HG03565 (cell line): Measurements from ENCODE around the gene BPGM.
A peak's percentile ranks its signal among the peaks of the same experiment; 100 is the strongest.
"Not testable (repeated sequence)": the region's sequence is repeated elsewhere in the genome, so short reads cannot be mapped to it uniquely, and the experiment has no call there.

Experiments
- ATAC-seq: cut with Tn5 transposase; IDR thresholded peaks from one replicate; pipeline ENCODE4 v1.9.1; 2021; ENCODE audit warnings: mild to moderate bottlenecking, moderate library complexity; ENCODE audit not compliant: unreplicated experiment

The BPGM gene

DNA sequence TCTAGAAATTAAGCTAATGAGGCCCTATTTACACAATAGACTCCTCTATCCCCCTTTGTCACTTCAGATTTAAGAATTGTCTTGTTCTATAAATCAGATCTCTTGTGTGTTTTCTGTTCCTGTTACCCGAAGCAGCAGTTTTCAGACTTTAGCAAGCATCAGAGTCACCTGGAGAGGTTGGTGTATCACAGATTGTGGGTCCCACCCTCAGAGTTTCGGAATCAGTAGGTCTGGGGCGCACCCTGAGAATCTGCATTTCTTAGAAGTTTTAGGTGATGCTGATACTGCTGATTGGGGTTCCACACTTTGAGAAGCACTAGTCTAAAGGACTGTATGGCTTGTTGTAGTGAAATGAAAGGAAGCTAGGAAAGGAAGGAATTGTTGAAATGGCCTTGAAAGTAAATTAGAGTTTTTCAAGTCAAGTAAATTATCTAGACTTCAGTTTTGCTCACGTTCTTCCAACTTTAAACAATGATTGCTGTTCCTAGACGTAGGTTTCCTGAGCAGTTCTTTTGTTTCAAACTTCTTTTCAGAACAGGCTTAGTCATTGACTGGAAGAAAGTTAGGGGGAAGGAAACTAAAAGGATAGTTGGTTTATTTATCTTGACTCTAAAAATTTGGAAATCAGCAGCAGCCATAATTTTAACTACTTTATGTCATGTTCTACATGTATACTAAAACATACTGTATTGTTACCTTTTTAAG, 15.7 kb downstream of the BPGM start:
- ATAC-seq: no peak

DNA sequence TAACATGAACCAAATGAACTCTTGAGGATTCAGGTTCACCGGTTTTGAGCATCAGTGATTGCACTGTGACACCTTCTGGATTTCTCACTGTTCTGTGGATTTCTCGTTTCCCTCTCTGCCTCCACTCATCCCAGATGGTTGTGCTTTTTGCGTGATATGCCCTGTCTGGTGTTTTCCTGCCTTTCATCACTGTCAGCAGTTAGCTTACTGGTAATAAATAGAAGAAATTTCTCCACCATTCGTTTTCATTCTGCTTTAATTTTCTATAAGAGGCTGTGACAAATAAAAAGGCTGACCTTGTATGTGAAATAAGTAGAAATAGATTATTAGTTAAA, 16.2 kb downstream of the BPGM start:
- ATAC-seq: no peak

DNA sequence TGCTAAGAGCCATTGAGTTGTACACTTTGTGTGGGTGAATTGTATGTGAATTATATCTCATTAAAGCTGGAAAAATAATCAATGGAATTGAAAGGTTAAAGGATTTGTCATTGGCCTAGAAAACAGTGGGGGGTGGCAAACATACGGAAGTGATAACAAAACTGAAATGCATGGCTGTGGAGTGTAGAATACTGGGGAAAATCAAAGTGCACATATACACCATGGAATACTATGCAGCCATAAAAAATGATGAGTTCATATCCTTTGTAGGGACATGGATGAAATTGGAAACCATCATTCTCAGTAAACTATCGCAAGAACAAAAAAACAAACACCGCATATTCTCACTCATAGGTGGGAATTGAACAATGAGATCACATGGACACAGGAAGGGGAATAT, 18.4 kb downstream of the BPGM start:
- ATAC-seq: not testable (repeated sequence)

DNA sequence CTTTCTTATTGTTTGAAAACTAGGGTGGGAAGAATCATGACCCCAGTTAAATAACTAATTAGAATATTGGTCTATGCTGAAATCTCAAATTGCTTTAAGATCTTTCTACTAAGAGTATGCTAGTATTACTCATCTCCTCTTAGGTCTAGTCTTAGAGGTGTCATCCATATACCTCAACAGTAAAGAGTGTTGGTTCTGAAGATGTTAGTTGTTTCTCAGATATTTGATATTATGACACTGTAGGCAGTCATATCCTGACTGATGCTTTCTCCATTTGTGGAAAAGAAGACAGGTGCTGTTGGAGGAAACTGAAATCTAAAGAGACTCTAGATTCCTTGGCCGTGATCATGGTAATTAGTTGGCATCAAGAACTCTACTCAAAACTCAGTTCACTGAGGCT, 21.2 kb downstream of the BPGM start:
- ATAC-seq: no peak

DNA sequence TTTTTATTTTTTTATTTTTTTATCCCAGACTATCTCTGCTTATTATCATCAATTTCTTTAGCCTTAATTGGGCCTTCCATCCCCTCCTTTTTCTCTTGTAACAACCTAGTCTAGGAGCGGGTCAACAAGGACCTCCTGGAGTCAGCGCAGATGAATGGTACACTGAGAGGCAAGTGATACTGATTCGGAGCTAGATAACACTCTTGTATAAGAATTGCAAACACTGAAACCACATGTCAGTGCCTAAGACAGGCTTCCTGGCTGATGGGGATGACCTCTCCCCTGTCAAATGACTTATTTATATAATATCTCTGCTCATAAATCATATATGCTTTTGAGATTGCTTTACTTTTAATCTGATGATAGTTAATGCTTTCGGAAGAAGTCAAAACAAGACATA, 22.7 kb downstream of the BPGM start:
- ATAC-seq: no peak

DNA sequence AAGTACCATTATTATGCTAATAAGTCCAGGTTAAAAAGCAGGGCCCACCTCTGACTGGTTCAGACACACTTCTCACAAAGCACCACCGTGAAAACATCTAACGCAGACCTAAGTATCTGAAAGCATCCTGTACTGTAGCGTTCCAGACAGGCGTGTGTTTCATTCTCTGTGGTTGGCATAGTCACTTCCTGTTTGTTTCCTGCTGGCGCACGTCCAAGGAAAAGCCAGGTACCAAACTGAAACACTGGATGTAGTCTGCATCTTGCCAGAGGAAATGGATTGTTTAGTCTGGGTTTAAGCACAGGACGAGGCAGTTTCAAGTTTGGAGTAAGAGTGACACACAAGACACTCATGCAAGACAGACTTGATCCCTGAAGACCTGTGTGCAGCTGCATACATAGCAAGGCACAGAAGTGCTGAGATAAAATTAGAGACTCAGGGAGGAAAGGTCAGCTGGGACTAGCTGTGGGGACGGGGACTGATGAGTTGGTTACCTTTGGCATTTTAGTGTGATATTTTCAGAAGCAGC, 23.3 kb downstream of the BPGM start:
- ATAC-seq: peak; percentile 59

DNA sequence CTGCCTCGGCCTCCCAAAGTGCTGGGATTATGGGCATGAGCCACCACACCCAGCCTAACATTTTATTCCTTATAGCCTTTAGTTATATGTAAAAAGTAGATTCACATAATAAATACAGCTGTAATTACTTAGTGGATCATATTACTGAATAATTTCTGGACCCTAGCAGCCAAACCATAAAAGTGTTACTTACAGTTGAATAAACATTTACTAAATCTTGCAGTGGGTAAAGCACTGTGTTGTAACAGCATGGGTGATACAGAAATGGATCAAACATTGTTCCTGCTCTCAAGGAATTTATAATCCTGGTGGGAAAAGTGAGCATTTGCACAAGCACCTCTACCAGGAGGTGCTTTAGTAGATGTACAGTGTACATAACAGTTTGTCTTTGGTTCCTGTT, 25.0 kb downstream of the BPGM start:
- ATAC-seq: no peak

DNA sequence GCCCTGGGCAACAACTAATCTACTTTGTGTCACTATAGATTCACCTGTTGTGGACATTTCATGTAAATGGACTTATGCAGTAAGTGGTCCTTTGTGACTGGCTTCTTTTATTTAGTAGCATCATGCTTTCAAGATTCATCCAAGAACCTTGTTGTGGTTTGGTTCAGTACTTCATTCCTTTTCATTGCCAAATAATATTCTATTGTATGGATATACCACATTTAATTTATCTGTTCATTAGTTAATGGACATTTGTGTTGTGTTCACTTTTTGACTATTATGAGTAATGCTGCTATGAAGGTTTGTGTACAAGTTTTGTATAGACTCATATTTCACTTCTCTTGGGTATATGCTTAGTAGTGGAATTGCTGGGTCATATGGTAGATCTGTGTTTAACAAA, 27.8 kb downstream of the BPGM start:
- no peak for ATAC-seq

DNA sequence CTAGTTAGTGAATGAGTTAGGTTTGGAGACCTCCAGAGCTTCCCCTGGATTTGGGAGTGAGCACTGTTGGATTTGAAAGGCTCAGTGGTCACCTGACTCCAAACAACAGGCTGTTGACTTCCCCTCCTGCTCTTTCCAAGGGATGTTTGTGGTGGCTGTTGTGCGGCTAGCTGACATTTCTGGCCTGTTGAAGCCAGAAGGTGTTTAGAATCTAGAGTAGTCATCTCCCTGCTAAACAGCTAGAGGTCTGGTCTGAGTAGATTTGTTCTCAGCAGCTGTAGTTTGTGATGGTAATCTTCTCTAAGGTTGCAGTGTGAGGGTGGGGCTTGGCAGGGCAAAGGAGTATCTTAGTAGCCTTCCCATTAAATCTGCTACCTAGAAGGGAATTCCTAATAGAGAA, 30.1 kb downstream of the BPGM start:
- ATAC-seq: no peak

DNA sequence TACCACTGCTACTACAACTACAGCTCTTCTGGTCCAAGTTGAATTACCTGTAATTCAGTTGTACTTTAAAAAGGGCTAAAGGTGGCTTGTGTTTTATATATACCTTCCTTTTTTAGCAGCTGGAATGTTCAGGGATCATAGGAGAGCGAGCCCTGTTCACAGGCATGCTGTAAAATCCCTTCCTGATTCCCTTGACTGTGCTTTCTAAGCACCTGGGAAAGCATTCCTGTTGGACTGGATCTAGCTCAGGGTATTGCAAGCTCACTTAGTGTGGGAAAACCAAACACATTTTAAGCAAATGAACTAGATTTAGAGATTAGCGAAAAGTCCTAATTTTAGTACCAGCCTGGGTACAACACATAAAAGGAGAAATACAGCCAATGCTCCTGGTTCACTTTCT, 31.5 kb downstream of the BPGM start:
- ATAC-seq: no peak

DNA sequence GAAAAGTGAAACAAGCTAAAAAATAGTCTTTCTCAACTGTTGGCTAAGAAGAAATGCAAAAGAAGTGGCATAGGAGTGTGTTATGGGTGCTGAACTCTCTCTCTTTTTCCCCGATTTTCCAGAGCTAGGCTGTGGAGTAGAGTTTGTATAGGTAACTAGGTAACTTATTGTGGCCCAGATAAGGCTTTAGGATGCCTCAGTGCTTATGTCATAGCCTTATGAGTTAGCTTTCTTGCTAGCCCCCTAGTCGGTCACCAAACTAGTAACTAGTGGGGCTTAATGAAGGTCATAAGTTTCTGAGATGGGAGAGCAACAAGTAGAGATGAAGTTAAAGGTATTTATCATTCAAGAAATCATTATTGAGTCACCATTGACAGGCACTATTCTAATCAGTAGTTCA, 32.4 kb downstream of the BPGM start:
- no peak for ATAC-seq

DNA sequence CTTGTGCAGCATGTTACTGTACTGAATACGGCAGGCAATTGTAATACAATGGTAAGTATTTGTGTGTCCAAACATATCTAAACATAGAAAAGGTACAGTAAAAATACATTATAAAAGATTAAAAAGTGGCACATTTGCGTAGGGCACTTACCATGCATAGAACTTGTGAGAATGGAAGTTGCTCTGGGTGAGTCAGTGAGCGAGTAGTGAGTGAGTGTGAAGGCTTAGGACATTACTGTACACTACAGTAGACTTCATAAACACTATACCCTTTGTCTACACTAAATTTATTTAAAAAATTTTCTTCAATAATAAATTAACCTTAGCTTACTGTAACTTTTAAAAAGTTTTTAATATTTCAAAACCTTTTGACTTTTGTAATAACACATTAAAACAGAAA, 37.5 kb downstream of the BPGM start:
- no peak for ATAC-seq

DNA sequence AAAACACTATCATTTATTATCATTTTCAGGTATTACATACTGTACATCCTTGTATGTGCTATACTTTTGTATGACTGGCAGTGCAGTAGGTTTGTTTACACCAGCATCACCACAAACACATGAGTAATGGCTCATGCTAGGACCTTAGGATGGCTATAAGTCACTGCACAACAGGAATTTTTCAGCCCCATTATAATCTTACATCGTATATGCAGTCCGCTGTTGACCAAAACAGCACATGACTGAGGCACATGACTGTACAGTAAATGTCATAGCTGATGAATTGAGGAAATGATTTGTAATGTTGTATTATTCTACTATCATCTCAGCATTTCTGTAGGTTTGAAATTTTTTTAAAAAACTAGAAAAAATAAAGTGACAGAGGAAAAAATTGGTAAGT, 38.6 kb downstream of the BPGM start:
- no peak for ATAC-seq

DNA sequence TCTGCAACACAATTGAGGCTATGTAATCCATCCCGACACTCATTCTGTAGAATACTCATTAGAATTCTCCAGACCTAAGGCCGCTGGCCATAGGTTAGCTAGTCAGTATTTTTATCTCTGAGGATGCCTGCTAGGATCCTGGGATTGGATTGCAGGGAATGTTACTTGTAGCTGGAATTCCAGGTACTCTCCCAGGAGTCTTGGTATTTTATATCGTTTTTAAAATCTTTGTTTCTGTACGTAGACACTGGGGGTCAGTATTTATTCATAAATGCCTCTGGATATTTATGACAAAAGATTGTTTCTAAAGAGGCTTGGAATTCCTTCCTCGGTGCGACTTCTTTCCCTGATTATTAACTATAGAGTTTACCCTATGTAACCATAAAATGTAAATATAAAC, 40.1 kb downstream of the BPGM start:
- ATAC-seq: no peak

DNA sequence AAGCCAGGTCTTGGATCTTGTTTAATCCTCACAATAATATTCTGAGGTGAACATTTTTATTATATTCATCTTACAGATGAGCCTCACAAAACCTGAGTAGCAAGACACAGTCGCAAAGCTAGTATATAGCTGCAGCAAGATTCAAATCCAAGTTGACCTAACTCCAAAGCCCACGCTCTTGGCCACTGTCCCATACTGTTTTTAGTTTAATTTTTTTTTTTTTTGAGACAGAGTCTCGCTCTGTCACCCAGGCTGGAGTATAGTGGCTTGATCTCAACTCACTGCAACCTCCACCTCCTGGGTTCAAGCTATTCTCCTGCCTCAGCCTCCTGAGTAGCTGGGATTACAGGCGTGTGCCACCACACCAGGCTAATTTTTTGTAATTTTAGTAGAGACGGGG, 42.9 kb downstream of the BPGM start:
- not testable (repeated sequence) for ATAC-seq

DNA sequence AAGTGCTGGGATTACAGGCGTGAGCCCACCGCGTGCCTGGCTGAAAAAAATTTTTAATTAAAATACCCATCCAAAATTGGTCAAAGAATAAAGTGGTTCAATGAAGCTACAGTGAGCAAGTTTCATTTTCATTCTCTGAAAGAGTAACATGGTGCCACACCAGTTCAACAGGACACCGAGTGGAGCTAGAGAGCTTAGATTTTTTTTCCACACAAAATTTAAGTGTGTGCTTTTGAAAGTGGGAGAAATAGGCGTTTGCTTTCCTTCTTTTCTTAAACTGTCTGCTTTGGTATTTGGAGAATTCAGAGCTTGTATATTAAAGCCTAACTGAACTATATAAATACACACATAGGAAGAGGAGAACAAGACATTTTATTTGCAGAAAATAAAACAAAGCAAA, 43.4 kb downstream of the BPGM start:
- ATAC-seq: no peak

DNA sequence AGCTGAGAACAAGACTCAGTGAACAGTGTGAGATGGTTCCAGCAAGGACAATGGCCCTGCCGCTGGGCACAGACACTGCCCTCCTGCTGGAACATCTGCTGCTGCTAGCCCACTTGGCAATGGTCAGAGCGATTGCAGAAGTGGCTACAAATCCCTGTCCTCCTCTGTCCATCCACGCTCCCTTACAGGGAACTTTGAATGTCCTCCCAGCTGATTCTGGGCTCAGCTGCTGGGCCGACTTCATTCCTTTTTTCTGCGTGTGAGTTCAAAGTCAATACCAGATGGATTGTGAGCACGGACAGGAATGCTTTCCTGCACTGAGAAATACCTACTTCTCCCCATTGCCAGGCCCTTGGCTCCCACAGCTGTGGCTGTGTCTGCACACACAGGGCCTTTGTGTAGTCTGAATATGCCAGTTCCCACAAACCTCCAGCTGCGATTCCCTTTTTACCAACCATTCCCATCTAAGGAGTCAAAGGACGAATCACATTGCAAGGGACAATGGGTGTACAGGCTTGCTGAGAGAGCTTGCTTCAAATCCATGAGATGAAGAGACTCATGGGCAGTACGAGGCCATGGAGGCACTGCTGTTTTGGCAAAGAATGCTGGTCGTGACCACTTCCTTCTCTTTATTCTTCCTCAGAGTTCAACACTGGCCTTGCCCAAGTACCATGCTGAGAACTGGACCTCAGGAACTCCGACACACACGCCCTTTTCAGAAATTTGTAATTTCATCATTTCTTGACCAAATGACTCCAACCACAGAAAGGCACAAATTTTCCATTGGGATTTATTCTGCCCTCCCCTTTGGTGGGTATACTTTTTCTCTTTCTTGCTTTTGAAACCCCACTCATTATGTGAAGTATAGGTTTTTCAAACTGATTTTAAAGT, 44.2 kb downstream of the BPGM start:
- no peak for ATAC-seq

DNA sequence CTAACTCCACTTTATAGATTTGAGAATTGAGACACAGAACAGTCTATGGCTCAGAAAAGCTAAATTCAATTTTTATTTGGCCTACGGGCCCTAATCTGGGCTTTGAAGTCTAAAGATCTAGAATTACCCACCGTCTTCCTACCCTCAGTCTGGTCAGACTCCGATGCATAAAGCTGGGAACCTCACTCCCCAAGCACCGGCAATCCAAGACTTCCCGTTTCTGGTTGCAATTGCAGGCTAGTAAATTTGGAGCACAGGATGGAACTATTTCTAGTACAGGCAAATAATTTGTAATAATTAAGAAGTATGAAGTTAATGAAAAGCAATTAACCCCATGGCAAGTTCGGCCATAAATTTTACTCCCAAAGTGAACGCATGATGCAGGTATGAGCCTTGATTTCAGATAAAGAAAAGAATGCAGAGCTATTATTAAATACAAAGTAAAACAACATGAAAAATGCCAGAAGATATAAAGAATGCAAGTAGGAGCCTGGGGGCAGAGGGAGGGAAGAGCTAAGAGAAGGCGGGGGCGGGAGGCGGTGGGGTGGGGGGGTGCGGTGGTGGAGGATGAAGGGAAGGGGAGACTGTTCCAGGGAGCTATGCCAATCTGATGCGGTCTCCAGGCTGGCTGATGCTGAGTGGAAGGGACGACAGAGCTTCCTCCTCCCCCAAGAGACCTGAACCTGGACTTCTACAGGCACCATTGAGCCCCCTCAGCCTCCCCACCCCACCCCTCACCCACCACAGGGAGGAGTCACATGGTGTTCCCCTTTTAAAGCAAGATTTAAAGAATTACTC, 45.1 kb downstream of the BPGM start:
- ATAC-seq: no peak

DNA sequence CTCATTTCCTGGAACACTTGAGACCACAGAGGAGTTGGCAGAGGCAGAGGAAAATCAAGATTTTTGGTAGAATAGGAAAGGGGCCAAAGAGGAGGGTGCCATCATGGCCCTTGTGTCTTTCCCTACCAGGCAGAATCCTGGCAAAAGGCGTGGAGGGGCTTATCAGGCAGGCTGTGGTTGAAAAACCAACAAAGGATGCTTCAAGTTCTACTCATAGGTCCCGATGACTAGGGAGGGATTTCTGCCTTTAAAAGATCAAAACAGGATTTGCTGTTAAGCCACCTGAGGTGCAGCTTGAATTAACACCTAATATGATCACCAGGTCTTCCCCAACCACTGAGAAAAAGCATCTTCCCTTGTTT, 45.7 kb downstream of the BPGM start:
- no peak for ATAC-seq

DNA sequence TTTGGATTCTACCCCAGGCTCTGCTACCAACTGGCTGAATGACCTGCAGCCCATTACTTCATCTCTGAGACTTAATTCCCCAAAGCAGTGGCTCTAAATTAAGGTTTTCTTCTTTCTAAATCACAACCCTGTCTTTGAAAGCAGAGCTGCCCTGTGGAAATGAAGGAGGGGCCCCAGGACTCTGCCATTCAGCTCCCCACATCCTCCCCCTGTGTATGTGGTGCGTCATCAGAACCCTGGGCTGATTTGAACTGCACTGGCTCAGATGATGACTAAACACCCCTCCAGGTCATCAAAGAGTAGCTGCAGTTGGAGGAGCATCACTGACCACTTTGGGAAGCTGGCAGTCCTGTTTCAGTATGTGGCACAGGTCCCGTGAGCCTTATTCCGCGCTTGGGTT, 46.6 kb downstream of the BPGM start:
- ATAC-seq: no peak

DNA sequence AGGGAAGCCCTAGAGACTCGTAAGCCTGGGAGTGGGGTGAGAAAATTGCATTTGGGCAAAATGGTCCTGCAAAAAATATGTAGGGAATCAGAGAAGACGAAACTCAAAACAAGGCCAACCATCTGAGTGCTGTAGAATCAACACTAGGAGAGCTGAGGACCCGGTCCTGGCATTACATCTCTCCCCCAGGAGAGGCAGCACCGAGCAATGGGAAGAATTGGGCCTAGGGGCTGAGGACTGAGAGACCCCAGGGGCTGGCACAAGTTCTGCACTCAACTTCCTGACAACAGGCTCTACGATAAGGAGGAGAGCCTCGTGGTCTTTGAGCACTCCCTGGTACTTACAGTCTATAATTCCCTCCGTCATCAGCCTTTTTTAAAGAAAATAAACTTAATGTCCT, 47.6 kb downstream of the BPGM start:
- ATAC-seq: no peak

DNA sequence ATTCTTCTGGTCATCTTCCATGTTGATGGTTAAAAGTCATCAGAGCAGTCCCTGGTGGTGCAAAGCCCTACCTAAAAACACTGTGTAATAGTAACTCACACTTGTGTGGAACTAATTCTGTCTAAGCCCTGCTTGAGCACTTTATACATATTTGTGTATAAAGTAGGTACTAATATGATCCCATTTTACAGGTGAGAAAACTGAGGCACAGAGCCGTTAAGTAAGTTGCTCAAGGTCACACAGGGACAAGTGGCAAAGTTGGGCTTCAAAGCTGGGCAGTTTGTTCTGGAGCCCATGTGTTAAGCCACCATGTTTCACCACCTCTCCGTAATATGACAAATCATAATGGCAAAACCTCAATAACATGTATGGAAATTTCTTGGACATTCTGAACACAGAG, 48.1 kb downstream of the BPGM start:
- ATAC-seq: no peak
